VCaP (cell line): ENCODE results near the gene COL4A2.

ENCODE experiments used
- H3K27ac ChIP-seq: fragments of 450-650 bp; 2 replicates; pipeline ENCODE4 v1.5.1; 2017
- TF ChIP-seq, protein P1 (sequence below): fragments of 450-650 bp; conservative IDR thresholded peaks from 2 replicates; pipeline ENCODE4 v1.5.1; 2017; ENCODE audit warnings: mild to moderate bottlenecking, moderate library complexity

Gene COL4A2

DNA sequence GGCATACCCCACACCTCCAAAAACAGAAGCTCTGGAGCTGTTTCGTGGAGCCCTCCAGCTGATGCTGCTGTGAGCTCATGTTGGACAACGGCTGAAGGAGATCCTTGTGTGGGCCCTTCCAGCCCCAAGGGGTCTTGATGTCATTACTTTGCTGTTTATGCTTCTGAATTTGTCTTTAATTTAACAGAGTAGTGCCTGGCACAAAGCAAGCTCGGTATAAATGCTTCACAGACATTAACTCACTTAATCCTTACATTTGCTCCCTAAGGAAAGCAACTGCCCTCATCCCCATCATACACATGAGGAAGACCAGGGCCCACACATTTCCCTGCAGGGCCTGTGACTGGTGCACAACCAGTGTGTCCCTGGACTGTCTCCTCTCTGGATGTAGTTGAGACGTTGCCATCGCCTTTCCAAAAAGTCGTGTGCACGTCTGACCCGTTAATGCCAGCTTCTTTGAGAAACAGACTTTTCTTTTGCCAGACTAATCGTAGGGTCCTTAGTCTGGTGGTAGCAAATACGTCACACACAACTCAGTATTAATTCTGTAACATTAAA, 7.7 kb upstream of the COL4A2 start:
- TF ChIP-seq, protein P1, sequence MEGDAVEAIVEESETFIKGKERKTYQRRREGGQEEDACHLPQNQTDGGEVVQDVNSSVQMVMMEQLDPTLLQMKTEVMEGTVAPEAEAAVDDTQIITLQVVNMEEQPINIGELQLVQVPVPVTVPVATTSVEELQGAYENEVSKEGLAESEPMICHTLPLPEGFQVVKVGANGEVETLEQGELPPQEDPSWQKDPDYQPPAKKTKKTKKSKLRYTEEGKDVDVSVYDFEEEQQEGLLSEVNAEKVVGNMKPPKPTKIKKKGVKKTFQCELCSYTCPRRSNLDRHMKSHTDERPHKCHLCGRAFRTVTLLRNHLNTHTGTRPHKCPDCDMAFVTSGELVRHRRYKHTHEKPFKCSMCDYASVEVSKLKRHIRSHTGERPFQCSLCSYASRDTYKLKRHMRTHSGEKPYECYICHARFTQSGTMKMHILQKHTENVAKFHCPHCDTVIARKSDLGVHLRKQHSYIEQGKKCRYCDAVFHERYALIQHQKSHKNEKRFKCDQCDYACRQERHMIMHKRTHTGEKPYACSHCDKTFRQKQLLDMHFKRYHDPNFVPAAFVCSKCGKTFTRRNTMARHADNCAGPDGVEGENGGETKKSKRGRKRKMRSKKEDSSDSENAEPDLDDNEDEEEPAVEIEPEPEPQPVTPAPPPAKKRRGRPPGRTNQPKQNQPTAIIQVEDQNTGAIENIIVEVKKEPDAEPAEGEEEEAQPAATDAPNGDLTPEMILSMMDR: no peak
- no peak overlapping the region for H3K27ac ChIP-seq

DNA sequence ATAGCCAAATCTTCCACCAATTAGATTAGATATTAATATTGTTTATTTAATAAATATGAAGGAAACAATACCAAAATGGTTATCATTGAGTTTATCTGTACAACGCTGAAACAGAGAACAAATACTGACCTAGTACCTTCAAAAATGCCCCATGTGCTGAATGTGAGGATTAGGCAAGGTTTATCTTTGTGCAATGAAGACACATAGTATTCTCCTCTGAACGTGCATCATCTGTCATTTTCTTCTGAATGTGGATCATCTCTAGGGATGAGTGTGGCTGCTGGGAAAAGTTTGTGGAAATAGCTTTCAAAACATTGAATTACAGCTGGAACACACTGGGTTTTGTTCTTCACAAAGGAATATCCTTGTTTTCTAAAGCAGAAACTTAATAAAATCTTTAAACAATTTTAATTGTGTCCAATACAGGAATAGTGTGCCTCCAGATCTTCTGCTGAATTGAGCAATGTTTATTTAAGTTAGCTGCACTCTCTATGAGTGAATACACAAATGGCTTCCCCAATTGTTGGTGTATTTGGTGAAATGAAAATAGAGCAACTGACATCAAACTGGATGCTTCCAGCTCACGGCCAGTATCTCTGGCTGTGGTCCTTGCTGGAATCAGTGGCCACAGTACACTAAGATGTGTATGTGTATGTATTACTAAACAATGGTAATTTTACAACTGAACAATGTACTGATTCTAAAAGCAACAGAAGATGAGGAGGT, 6.8 kb upstream of the COL4A2 start:
- H3K27ac ChIP-seq: no peak overlapping the region
- TF ChIP-seq, protein P1: no peak

DNA sequence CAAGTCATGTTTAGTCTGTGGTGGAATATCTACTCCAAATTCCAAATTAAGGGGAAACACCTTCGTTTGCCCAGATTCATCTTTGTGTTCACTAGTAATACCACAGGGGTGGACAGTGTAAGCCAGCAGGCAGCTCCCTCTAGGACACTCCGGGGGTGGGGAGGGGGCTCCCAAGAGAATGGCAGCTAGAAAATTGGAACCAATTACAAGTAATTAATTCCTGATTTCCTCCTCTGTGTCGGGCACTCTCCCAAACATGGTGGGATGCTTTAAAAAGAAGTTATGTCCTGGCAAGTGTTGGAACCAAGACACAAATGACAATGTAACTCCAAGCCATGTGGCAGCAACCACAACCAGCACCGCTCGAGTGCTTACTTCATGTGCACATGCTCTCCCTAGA, 6.0 kb upstream of the COL4A2 start:
- H3K27ac ChIP-seq: no peak overlapping the region
- TF ChIP-seq, protein P1: no peak

DNA sequence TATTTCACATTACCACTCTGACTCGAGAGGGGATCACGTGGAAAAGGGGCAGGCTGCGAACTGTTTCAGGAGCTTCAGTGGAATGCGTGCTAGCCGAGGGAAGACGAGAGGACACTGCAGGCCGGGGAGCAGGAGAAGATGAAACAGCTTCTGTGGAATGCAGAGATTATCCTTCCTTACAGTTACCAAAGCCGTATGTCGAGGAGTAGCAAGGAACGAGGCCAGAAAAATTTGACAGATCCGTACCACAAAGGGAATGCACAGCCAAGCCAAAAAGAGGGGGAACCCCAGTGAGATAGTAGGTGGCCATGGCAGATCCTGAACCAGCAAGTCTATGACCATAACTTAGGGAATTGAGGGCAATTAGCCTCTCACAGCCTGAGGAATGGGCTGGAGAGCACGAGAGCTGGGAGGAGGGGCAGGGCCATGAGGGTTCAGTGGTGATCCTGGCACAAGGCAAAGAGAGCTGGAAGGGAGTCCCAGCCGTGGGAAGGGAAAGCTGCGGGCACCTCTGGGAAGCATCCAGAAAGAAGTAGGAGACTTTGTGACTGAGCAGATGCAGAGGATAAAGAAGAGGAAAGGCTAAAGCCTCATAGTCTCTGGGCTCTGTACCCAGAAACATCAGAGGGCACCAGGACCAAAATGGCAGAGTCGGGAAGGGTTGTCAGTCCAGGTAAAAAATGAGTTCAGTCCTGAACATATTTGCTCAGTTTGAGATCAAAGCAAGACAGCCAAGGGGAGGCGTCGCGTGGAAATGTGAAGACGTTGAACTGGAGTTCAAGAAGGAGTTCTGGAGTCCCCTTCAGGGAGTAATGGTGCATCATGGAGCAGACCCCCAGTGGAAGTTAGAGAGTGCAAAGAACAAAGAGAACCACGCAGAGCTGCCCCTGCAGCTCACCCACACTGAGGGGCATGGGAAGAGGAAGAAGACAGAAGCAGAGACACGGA, 5.2 kb upstream of the COL4A2 start:
- H3K27ac ChIP-seq: no peak overlapping the region
- TF ChIP-seq, protein P1: no peak

DNA sequence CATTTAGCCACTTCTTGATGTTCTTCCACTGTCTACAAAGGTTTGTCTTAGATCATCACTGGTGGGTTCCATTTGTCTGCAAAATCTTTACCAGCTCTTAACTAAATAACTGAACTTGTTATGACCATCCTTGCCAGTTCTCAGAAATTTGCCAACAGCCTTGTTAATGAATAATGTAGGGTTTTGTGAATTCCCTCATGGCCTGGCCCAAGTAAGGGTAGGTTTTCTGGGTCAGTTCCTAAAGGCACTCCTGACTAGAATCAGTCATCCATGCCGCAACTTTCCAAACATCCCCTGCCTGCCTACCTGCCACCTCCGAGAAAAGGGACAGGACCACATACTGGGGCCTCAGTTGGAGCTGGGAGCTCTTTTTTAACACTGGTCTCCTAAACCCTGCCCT, 4.1 kb upstream of the COL4A2 start:
- H3K27ac ChIP-seq: no peak overlapping the region
- TF ChIP-seq, protein P1: no peak

DNA sequence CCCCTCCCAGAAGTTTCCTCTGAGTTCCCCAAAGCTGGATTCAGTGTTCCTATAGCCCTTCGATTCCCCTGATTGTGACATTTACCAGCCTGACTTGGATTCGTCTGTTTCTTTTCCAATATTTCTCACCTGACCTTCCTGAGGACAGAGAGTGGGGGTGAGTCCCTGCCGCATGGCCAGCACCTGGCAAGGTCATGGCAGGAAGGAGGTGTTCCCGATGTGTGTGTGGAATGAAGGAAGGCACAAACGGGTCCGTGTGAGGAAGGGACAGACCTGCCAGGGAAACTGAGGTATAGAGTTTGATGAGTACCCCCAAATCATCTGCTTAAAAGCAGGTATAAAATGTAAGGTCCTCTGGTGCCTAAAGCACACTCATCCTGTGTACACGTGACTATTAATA, 3.4 kb upstream of the COL4A2 start:
- no peak overlapping the region for H3K27ac ChIP-seq
- TF ChIP-seq, protein P1: no peak

DNA sequence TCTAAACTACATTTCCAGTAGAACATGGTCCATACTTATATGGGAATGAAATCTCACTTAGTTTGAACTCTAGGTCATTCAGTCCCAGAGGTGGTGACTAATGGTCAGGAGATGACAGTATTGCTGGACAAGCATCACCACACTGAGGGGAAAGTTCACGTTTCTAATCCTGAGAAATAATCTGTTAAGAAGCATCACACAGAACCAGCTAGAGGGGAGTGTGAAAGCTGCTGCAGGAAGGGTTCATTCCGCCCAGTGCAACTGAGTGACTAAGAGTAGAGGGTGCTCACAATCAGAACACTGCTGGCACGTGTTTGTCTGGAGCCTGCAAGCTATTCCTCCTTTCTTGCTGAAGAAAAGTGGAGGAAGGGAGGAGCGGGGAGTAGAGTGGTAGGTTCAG, 2.8 kb upstream of the COL4A2 start:
- TF ChIP-seq, protein P1: no peak
- H3K27ac ChIP-seq: no peak overlapping the region
